Lower lobe of right lung (tissue), 2 donors: ENCODE data around the gene TCTN1. TPM values are rescaled to one million over a fixed set of nuclear protein-coding genes. Genes with fewer than 3 reads are reported as not detected.
"Not testable (repeated sequence)": the region's sequence is repeated elsewhere in the genome, so short reads cannot be mapped to it uniquely, and the experiment has no call there.

Experiments
- ATAC-seq, 2 donors: fragments of 200-7000 bp; cut with Tn5 transposase; one replicate each; pipeline ENCODE4 v1.9.1; 2020 to 2022; ENCODE audit warnings: mild to moderate bottlenecking in 2 of 2, moderate library complexity in 2 of 2
- DNase-seq: peaks from one replicate; pipeline ENCODE4 v3.0.0-alpha.2; 2020
- H3K27ac ChIP-seq: fragments of 200-600 bp; one replicate; pipeline ENCODE4 v1.8.0; 2022
- H3K27me3 ChIP-seq: fragments of 200-600 bp; one replicate; pipeline ENCODE4 v1.8.0; 2022; ENCODE audit warnings: low read depth
- H3K36me3 ChIP-seq: fragments of 200-600 bp; one replicate; pipeline ENCODE4 v1.8.0; 2022; ENCODE audit warnings: mild to moderate bottlenecking
- H3K4me1 ChIP-seq: fragments of 200-600 bp; one replicate; pipeline ENCODE4 v1.8.0; 2022
- H3K4me3 ChIP-seq: fragments of 200-600 bp; one replicate; pipeline ENCODE4 v1.8.0; 2022; ENCODE audit warnings: mild to moderate bottlenecking
- H3K9me3 ChIP-seq: fragments of 200-600 bp; one replicate; pipeline ENCODE4 v1.8.0; 2022
- CTCF ChIP-seq: fragments of 200-600 bp; IDR thresholded peaks from one replicate; pipeline ENCODE4 v1.8.0; 2022; ENCODE audit warnings: antibody characterized with exemption, mild to moderate bottlenecking
- intact Hi-C: fragments of 100-400 bp; cut with DNase I; formaldehyde crosslinking; loops from one replicate; pipeline ENCODE4 v1.11.0; 2022
- total RNA-seq: library from RNA; stranded (reverse); fragmentation: NEBNext Ultra II Directional; extraction: Animal tissue kit (Norgen Biotek cat#: 25700); gene quantifications from one replicate; pipeline ENCODE4 v1.2.1, GENCODE V29; 2021
- donor health status: DM: no; HTN: yes; CAD: no; lungs with severe emphysema.

Gene TCTN1
- total RNA-seq, 1 donor from 2014 or later = 40.1 TPM

DNA sequence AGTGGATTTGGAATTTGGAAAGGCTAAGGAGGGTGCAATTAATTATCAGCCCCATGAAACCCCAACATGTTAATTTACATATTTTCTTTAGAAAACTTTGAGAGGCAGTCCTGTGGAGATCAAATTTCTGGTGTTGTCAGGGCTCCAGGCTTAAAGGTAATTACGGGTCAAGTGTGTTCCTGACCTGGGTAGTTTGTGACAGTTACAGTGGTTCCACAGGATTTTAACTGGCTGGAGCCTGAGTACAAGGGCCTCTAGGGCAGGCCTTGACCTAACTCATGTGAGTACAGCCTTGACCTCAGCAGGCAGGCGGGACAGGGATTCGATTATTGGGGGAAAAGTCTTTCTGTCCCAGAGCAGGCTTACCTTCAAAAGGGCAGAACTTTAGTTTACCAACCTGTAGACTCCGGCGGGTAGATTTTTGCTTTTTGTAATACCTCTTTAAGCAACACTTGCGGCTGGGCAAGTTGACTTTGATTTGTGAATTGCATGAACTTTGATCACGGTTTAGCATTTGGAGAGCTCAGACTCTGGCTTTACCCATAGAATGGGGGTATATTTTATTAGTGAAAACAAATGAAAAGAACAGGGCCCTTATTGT, 22.4 kb upstream of the TCTN1 start:
- no peak for DNase-seq
- no peak for TF ChIP-seq CTCF
- Histone ChIP-seq H3K9me3 (no peaks in the 10 kb centered on the region), H3K4me3 (no peak overlapping the region), H3K27me3 (no peaks in the 10 kb centered on the region), H3K27ac (peak overlapping the region; percentile 86), H3K36me3 (no peaks in the 10 kb centered on the region), H3K4me1 (peaks cover 24% of the 10 kb centered on the region)
- ATAC-seq = peak; percentile 89 to 90
- intact Hi-C loops = no loop called here

DNA sequence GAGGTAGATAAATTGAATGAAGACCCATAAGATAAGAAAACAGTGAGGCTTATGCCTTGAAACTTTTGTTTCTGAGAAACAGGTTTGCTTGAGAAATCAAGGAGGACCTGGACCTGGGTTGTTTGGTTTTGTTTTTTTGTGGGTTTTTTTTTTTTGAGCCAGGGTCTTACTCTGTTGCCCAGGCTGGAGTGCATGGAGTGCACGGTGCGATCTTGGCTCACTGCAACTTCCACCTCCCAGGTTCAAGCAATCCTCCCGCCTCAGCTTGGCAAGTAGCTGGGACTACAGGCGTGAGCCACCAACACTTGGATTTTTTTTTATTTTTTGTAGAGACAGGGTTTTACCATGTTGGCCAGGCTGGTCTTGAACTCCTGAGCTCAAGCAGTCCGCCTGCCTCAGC, 21.9 kb upstream of the TCTN1 start:
- no peak for ATAC-seq
- Histone ChIP-seq H3K36me3 (no peaks in the 10 kb centered on the region), H3K27ac (peak overlapping the region; percentile 86), H3K27me3 (no peaks in the 10 kb centered on the region), H3K4me3 (no peak overlapping the region), H3K9me3 (no peaks in the 10 kb centered on the region), H3K4me1 (peaks cover 24% of the 10 kb centered on the region)
- TF ChIP-seq CTCF = no peak
- intact Hi-C loops = no loop called here
- DNase-seq = no peak

DNA sequence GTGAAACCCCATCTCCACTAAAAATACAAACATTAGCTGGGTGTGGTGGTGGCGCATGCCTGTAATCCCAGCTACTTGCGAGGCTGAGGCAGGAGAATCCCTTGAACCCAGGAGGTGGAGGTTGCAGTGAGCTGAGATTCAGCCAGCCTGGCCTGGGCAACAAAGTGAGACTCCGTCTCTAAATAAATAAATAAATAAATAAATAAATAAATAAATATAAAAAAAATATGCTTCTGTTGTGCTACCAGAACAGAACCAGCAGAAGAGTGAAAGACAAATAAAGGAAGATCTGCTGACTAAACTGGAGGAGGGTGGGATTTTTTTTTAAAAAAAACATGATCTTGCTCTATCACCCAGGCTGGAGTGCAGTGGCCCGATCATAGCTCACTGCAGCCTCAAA, 21.0 kb upstream of the TCTN1 start:
- H3K27ac ChIP-seq = peak overlapping the region; percentile 86
- intact Hi-C loops, DNase-seq, H3K4me3 ChIP-seq, ATAC-seq, H3K27me3 ChIP-seq, H3K9me3 ChIP-seq, H3K36me3 ChIP-seq: not testable (repeated sequence)
- peaks cover 24% of the 10 kb centered on the region for H3K4me1 ChIP-seq

DNA sequence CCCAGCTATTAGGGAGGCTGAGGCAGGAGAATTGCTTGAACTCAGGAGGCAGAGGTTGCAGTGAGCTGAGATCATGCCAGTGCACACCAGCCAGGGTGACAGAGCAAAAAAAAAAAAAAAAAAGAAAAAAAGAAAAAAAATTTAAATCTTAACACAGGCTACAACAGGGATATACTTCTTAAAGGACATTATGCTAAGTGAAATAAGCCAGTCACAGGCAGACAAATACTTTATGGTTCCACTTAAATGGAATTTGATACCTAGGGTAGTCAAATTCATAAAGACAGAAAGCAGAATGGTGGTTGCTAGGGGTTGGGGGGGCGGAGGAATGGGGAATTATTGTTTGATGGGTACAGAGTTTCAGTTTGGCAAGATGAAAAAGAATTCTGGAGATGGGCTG, 16.0 kb upstream of the TCTN1 start:
- ATAC-seq = no peak
- no peak for TF ChIP-seq CTCF
- no peaks in the 10 kb centered on the region for H3K27me3 ChIP-seq
- peaks cover 7% of the 10 kb centered on the region for H3K4me1 ChIP-seq
- no peak overlapping the region for H3K4me3 ChIP-seq
- no peak overlapping the region for H3K27ac ChIP-seq
- no peaks in the 10 kb centered on the region for H3K9me3 ChIP-seq
- H3K36me3 ChIP-seq = no peaks in the 10 kb centered on the region
- no peak for DNase-seq
- intact Hi-C loops = no loop called here

DNA sequence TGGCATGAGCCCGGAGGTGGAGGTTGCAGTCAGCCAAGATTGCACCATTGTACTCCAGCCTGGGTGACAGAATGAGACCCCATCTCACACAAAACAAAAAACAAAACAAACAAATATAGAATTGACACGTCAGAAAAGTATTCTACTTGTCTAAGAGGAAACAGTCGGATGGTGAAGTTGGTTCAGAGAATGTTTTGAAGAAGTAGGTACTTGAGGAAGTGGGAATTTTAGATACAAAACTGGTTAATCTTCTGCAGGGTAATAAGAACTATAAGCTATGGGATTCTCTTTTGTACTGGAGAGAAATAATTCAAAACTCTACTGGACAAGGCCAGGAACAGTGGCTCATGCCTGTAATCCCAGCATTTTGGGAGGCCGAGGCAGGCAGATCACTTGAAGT, 14.6 kb upstream of the TCTN1 start:
- ATAC-seq (no peak), DNase-seq (no peak)
- H3K27me3 ChIP-seq = no peaks in the 10 kb centered on the region
- no peak overlapping the region for H3K4me3 ChIP-seq
- no peaks in the 10 kb centered on the region for H3K9me3 ChIP-seq
- no peak for TF ChIP-seq CTCF
- no peaks in the 10 kb centered on the region for H3K36me3 ChIP-seq
- H3K27ac ChIP-seq = no peak overlapping the region
- peaks cover 7% of the 10 kb centered on the region for H3K4me1 ChIP-seq
- intact Hi-C loops = no loop called here

GRCh38 chr12:110600254-110600653, 13.7 kb upstream of the TCTN1 start:
- Histone ChIP-seq H3K4me3 (no peak overlapping the region), H3K4me1 (peaks cover 7% of the 10 kb centered on the region), H3K36me3 (no peaks in the 10 kb centered on the region), H3K9me3 (no peaks in the 10 kb centered on the region), H3K27ac (no peak overlapping the region), H3K27me3 (no peaks in the 10 kb centered on the region)
- intact Hi-C loops = loop anchor here (5.0 kb wide), 1 partner anchor 88 kb away; no protein-coding TSS in a partner anchor
- DNase-seq = no peak
- peak; percentile 65 to 75 for ATAC-seq
- TF ChIP-seq CTCF = peak; percentile 43
